ENCODE data around the gene E2F2. TPM values are rescaled to one million over a fixed set of nuclear protein-coding genes. Genes with fewer than 3 reads are reported as not detected.
A peak's percentile ranks its signal among the peaks of the same experiment; 100 is the strongest.

The E2F2 gene
- total RNA-seq, 1 experiment from 2014 or later: 8.4 TPM

DNA sequence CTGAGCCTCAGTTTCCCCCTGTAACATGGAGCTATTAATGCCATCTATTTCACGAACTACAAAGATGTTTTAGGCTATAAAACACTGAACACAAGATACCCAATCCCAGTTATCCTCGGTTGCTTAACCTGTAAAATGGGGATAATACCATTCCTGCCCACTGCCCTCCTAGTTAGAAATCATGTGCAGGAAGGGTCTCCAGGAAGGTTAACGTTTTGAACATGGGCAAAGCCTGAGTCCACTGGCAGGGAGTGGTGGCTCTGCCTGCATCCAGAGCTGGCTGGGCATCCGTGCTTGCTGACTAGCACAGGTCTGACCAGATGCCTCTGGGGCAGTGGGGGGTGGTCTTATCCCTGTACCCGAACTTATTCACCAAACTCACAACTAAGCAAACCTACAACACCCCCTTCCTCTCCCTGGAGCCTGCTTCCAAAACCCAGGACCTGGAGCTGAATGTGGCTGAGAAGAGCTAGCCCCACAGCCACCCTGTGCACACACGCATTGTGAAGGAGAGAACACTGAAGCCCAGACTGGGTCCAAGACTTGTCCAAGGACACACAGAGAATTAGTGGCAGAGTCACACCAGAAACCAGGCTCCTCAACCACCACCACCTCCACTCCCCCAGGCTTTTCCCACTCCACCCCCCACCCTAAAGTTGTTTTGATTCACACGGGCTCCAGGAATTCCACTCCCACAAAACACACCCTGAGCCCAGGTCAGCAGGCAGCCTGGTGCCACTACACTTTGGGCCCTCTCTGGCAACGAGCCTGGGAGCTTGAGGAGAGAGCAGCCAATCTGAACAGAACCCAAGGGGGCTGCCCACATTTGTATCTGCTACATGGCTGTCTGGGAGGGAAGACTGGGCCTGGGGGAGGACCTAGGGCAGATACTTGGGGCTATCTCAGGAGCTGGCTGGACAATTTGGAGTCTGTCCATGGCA lies 1.6 kb downstream of the E2F2 start:
- in situ Hi-C loops (cut with HindIII; ENCODE audit: low pct_unique_long_range_greater_than_20kb, low sequenced_read_pairs): no loop called here
- DNase-seq (ENCODE audit: low read depth): no peak

DNA sequence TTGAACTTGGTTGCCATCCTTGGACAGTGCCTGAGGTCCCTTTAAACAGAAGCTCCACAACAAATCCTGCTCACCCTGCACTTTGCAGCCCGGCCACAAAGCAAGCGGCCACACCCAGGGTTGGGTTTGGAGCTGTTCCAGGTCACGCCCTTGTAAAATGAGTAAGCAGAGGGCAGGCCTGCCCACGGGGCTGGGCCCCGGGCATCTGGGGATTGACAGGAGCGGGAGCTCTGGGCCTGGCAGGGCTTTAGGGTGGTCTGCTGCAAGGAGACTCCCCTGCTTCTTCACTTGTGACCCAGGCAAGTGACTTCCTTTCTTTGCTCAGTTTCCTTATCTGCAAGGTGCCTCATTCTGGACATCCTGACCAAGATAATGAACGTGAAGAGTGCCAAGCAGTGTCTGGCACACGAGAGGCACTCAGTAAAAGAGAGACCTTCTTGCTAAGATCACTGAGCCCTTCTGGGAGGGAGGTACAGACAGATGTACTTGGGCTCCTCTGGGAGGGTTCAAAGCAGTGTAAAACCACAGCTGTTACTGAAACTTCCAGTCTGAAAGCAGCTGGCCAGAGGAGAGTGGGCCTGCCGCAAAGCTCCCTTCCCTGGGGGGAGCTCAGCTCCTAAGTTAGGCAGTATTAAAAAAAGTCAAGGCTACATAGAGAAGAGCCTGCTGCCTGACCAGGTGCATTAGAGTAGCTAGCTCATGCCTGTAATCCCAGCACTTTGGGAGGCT lies 2.6 kb downstream of the E2F2 start:
- DNase-seq (ENCODE audit: low read depth): peak; percentile 87
- in situ Hi-C loops (cut with HindIII; ENCODE audit: low pct_unique_long_range_greater_than_20kb, low sequenced_read_pairs): no loop called here

DNA sequence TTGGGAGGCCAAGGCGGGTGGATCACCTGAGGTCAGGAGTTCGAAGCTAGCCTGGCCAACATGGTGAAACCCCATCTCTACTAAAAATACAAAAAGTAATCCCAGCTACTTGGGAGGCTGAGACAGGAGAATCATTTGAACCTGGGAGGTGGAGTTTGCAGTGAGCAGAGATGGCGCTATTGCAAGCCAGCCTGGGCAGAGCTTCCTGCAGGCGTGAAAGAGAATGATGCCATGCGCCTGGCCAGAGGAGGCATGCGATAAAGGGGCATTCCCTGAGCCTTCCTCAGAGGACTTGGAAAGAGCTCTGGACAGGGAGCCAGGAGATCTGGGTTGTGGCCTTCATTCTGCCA lies 3.2 kb downstream of the E2F2 start:
- no peak for DNase-seq (ENCODE audit: low read depth)
- in situ Hi-C loops (cut with HindIII; ENCODE audit: low pct_unique_long_range_greater_than_20kb, low sequenced_read_pairs): no loop called here

DNA sequence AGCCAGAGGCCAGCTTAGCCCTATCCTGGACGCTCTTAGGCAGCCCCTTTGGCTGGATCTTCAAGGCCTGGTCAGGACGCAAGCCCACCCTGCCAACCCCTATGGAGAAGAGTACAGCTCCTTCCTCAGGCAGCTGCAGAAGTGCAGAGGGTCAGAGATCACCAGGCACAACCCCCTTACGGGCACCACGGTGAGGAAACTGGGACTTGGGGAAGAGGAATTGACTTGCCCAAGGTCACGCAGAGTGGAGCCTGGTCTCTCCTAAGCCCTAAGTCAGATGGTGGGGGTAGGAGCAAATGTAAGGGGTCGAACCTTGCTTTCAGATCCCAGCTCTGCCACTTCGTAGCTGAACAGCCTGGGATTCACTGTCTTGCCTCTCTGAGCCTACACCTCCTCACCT lies 3.7 kb downstream of the E2F2 start:
- in situ Hi-C loops (cut with HindIII; ENCODE audit: low pct_unique_long_range_greater_than_20kb, low sequenced_read_pairs): no loop called here
- DNase-seq (ENCODE audit: low read depth): no peak

DNA sequence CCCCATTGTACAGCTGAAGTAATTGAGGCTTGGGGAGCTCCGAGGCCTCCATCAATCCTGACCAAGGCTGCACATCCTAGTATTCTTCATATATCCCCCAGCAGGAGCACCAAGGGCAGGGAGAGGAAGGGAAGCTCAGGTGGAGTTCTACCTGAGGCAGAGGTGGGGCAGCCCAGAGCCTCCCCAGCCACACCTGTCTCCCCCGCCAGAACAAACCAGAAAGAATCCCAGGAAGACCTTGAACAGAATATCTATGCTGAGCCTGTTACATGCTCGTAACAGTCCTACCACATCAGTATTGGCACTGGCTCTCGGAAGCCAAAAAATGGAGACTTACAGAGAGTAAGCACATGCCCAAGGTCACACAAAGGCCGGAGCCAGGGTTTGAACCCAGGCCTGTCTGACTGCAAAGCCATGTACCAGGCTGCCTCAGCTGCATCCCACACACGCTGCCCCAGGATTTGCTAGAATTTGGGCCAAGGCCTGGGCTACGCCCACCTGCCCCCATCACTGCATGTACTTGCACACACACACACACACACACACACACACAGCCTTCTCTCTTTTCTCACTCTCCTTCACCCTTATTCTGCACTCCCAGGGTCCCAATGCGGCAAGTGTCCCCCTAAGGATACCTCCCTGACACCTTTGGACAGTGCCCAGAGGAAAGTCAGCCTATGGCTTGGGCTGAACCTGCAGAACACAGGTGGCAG lies 4.5 kb downstream of the E2F2 start:
- DNase-seq (ENCODE audit: low read depth): no peak
- in situ Hi-C loops (cut with HindIII; ENCODE audit: low pct_unique_long_range_greater_than_20kb, low sequenced_read_pairs): no loop called here

DNA sequence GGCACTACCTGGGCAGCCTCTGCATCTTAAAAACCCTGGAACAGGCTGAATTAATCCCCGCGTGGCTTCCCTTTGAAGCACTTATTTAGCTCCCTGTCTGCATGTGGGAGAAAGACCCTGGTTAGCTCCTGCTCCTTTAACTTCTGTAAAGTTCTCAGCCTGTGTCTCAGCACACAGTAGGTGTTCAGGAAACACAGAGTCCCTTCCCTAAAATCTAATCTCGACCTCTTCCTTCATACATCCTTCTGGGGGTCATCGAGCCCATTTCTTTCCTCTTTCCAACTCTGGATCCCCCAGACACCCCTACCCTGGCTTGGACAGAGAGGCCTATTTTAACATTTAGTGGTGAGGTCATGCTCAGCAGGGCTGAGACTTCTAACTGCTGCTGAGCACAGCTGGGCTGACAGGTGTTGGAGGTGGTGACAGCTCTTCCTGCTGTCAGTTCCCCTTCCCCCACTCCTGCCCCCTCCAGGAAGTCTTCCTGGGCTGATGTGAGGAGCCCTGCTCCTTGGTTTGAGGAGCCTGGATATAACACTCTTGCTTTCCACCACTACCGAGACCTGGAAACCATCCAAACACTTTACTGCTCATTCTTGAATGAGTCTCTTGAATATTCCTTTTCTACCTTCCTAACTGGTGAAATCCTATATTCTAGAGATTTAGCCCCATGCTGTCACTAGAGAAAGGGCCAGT lies 5.3 kb downstream of the E2F2 start:
- in situ Hi-C loops (cut with HindIII; ENCODE audit: low pct_unique_long_range_greater_than_20kb, low sequenced_read_pairs): no loop called here
- DNase-seq (ENCODE audit: low read depth): no peak

DNA sequence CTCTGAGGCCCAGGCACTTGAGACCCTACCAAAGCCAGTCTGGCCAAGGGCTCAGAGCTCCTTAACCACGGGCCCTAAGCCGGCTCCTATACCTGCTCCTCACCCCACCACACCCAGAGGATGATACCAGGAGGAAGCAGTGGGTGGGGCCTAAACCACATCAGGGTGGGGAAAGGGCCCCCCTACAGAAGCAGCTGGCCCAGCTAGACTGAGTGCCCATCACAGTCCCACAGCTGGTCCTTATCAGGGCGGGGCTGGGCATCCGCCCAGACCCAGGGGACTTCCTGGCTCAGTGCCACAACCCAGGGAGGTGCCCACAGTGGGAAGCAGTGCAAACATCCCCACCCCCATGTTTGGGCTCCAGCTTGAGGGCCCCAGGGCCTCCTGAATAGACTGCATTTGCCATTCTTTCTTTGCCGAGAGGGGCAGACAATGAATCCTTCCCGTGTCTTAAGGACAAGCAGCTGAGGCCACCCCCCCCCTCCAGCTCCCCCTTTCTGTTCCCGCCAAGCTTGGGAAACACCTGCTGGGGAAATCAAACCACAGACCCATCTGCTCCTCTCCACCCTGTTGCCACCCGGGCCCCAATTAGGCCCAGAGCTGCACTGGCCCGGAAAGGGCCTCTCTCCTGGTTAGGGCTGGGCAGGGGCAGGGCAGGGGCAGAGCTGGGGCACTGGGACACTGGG lies 6.2 kb downstream of the E2F2 start:
- DNase-seq (ENCODE audit: low read depth): no peak
- in situ Hi-C loops (cut with HindIII; ENCODE audit: low pct_unique_long_range_greater_than_20kb, low sequenced_read_pairs): no loop called here

DNA sequence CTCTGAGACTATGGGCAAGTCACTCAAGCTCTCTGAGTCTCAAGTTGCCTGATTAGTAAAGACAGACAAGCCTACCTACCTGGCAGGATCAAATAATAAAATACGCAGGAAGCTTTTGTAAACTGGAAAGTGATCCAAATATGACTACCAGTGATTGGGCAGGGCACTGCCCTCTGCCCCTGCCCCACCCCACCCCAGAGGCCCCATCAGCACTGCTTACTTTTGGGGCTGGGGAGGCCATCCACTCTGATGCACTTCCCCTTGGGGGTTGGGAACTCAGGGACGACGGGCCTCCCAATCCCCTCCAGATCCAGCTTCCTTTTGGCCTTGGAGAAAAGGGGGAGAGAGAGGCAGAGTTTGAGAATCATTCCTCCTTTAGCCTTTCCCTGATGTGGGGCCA lies 6.9 kb downstream of the E2F2 start:
- in situ Hi-C loops (cut with HindIII; ENCODE audit: low pct_unique_long_range_greater_than_20kb, low sequenced_read_pairs): no loop called here

DNA sequence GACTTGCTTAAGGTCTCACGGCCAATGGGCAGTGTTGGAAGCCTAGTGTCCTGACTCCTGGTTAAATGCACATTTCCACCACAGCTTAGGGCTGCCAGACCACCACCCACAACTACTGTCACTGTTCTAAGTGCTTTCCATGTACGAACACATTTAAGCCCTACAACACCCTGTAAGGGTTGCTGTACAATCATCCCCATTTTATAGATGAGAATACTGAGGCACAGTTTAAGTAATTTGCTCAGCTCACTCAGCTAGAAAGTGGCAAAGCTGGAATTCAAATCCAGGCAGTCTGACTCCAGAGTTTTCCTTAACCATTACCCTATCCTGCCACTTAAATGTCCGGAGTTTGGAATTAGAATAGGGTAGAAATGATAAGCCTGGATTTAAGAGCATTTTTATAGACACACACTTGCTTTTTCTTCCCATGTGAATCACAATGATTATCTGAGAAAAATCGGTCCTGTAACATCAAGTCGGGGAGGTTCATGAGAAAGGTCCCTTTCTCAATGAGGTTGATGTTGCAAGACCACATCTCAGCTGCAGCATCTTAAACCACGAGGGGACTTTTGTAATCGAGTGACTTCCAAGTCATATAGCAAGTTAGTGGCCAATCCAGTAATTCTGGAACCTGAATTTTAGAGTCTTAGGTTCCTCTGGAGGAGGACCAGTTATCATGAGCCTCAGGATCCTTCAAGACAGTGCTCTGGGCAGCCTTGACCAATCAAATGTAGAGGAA lies 8.6 kb downstream of the E2F2 start:
- no peak for DNase-seq (ENCODE audit: low read depth)
- in situ Hi-C loops (cut with HindIII; ENCODE audit: low pct_unique_long_range_greater_than_20kb, low sequenced_read_pairs): no loop called here

More for the DNA sequence above, 6.9 kb downstream of the E2F2 start:
- DNase-seq (ENCODE audit: low read depth): no peak

DNA sequence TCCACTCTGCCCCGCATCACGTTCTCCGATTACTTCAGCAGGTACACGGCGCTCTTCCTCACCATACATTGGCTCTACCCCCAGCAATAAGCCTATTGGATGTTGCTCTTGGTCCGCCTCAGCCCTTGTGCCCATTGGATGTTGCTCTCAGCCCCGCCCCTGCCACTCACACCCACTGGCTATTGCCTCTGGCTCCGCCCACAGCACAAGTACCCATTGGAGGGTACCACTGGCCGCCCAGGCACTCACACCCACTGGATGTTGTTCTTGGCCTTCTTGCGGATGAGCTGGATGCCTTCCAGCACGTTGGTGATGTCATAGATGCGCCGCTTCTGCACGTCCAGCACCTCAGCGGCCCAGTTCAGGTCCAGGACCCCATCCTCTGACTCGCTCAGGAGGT lies 9.4 kb downstream of the E2F2 start:
- peak; percentile 96 for DNase-seq (ENCODE audit: low read depth)
- in situ Hi-C loops (cut with HindIII; ENCODE audit: low pct_unique_long_range_greater_than_20kb, low sequenced_read_pairs): no loop called here

DNA sequence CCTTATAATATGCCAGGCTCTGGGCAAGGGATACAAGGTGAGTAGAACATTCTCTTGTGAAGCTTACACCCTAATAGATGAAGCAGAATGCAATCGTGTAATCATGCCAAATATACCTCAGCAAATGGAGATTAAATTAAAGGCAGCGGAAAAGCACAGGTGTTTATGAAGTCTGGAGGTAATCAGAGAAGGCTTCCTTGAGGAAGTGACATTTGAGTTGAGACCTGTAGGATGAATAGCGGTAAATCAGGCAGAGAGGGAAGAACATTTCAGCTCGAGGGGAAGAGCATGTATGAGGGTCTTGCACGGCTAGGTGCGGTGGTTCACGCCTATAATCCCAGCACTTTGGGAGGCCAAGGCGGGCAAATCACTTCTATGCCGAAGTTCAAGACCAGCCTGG lies 13.5 kb downstream of the E2F2 start:
- no peak for DNase-seq (ENCODE audit: low read depth)
- in situ Hi-C loops (cut with HindIII; ENCODE audit: low pct_unique_long_range_greater_than_20kb, low sequenced_read_pairs): no loop called here

DNA sequence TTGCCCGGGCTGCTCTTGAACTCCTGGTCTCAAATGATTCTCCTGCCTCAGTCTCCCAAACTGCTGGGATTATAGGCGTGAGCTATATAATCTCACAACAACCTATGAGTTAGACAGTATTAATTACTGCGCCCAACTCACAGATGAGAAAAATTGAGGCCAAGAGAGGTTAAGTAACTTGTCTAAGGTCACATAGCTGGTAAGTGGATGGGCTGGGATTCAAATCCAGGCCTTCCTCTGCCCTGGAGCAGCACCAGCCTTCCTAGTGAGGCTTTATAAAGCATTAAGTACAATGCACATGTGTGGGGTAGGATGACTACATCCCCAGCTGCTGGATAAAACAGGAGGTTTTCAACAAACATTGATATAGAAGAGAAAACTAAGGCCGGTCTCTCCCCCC lies 15.1 kb downstream of the E2F2 start:
- in situ Hi-C loops (cut with HindIII; ENCODE audit: low pct_unique_long_range_greater_than_20kb, low sequenced_read_pairs): no loop called here
- no peak for DNase-seq (ENCODE audit: low read depth)

DNA sequence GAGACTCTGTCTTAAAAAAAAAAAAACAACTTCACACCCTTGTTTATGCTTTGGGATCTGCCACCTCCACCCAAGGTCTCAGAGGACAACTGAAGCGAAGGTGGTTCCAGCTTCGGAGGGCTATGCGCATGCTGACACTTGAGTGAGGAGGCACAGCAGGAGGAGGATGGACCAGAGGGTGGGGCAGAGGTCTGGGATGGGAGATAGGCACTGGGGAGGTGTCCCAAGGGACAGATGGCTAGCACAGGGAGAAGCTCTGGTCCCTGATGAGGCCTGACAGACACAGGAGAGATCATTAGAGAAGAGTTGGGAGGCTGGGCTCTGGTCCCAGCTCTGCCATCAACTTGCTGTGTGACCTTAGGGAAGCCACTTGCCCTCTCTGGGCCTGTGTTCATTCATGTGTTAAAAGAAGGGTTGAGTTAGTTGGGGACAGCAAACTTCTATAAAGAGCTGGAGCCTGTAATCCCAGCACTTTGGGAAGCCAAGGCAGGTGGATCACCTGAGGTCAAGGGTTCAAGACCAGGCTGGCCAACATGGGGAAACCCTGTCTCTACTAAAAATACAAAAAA lies 16.8 kb downstream of the E2F2 start:
- in situ Hi-C loops (cut with HindIII; ENCODE audit: low pct_unique_long_range_greater_than_20kb, low sequenced_read_pairs): no loop called here
- DNase-seq (ENCODE audit: low read depth): no peak

DNA sequence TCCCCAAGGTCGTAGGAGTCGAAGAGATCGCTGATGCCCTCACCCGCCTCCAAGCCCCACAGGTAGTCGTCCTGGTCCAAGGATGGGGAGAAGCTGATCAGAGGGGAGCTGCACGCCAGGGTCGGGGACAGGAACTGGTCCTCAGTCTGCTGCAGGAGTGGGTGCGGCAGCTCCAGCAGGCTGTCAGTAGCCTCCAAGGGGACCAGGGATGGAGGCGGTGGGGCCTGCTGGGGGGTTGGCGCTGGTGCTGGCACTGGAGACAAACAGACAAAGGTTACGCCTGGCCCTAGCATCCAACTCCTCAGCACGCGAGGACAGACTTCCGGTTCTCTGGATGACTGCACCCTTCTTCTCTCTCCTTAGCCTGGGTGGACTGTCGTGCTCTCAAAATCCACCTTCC lies 21.1 kb downstream of the E2F2 start:
- no peak for DNase-seq (ENCODE audit: low read depth)
- in situ Hi-C loops (cut with HindIII; ENCODE audit: low pct_unique_long_range_greater_than_20kb, low sequenced_read_pairs): no loop called here

DNA sequence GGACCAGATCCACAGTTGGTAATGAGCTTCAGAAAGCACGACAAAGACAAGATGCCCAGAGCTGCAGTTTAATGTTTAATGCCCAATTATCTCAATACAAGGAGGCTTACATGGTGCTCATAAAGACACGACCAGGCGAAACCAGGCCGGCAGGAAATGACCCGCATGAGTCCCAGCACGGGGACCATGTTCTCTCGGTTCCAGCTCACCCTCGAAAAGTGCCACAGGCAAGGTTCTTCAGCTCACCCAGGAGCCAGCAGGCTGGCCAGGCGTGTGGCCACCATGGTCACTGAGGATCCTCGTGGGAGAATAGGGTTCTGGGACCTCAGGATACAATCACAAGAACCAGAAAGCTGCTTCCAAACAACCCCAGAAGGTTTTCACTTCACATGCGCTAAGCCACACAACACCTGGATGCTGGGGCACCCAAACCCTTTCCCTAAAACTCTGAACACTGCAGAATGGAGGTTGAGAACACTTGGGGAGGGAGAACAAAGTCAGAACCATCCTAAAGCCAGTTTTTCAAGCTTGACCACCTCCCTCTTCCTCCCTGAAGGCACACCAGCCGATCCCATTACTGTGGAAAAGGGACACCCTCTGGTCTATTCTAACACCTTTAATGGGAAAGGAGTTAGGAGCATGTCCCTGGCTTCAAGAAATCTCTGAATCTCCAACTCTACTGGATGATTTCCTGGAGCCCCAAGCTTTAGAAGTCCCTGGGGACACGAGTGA lies 24.5 kb downstream of the E2F2 start:
- no peak for DNase-seq (ENCODE audit: low read depth)
- in situ Hi-C loops (cut with HindIII; ENCODE audit: low pct_unique_long_range_greater_than_20kb, low sequenced_read_pairs): no loop called here

DNA sequence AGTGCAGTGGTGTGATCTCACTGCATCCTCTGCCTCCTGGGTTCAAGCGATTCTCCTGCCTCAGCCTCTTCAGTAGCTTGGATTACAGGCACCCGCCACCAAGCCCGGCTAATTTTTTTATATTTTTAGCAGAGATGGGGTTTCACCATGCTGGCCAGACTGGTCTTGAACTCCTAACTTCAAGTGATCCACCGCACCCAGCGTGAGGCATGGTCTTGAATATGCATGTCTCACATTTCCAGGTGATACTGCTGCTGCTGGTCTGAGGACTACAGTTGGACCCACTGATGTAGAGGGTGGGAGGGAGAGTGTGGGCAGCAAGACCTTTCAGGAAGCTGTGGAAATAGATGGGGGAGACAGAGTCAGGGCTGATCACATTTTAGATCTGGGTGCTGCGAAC lies 25.2 kb downstream of the E2F2 start:
- DNase-seq (ENCODE audit: low read depth): no peak
- in situ Hi-C loops (cut with HindIII; ENCODE audit: low pct_unique_long_range_greater_than_20kb, low sequenced_read_pairs): no loop called here

Measured in Caki2 (cell line).